Activated CD4-positive, alpha-beta T cell treated with anti-CD3 and anti-CD28 coated beads, Interleukin-2, amount 50 U/mL, for 48 hours (primary cell): ENCODE results near the gene DGCR8.

ENCODE experiments used
- DNase-seq, 2 experiments: peaks; one replicate each; pipeline ENCODE4 v3.0.0-alpha.2; 2020

DGCR8 gene

DNA sequence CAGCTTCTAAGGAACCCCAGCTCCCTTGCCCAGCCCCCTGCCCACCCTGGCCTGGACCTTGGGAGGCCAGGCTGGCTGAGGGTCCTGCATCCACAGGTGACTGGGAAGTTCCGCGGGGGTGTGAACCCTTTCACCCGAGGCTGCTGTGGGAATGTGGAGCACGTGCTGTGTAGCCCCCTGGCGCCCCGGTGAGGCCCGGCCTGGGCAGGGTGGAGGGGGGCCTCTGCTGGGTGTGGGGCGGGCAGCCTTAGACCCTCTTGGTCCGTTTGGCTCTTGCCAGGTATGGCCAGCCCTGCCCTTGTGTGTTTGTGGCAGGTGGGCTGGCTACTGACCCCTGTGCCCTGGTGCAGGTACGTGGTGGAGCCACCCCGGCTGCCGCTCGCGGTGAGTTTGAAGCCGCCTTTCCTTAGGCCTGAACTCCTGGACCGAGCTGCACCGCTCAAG lies 60.5 kb downstream of the DGCR8 start:
- no peak for DNase-seq

DNA sequence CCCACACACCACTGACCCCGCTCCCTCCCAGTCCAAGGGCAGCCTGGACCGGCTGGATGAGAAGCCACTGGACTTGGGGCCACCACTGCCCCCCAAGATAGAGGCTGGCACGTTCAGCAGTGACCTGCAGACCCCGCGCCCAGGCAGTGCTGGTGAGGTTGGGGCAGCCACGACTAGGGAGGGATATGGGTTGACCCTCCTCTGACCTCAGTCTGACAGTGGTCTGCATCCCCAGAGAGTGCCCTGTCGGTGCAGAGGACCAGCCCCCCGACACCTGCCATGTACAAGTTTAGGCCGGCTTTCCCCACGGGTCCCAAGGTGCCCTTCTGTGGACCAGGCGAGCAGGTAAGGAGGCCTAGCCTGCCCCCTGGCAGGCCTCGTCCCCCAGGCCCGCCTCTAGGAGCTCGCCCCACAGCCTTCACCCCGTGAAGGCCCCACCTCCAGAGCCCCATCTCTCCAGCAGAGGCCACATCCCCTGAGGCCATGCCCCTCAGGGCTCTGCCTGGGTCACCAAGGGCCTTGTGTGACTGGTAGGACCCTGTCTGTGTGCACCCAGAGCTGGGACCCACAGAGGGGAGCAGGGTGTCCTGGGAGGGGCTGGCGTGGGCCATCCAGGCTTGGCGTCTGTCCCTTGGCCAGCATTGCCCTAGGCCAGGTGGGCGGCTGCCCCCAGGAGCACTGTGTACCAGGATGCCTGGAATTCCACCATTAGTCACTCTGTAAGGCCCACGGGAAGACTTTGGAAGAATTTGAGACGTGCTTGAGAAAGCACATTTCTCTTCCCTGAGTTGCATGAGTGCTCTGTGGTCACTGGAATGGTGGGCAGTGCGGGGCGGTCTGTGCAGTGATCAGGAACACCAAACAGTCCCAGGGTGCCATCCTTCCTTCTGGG lies 61.4 kb downstream of the DGCR8 start:
- DNase-seq, result no peak

DNA sequence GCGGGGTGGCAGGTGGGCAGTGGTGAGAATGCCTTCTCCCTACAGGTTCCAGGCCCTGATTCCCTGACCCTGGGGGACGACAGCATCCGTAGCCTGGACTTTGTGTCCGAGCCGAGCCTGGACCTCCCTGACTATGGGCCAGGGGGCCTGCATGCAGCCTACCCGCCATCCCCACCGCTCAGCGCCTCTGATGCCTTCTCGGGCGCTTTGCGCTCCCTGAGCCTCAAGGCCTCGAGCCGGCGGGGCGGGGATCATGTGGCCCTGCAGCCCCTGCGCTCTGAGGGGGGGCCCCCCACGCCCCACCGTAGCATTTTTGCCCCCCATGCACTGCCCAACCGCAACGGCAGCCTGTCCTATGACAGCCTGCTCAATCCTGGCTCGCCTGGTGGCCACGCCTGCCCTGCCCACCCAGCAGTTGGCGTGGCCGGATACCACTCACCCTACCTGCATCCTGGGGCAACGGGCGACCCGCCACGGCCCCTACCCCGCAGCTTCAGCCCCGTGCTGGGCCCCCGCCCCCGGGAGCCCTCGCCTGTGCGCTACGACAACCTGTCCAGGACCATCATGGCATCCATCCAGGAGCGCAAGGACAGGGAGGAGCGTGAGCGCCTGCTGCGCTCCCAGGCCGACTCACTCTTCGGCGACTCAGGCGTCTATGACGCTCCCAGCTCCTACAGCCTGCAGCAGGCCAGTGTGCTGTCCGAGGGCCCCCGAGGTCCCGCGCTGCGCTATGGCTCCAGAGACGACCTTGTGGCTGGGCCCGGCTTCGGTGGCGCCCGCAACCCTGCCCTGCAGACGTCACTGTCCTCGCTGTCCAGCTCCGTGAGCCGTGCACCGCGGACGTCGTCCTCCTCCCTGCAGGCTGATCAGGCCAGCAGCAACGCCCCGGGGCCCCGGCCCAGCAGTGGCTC lies 62.9 kb downstream of the DGCR8 start:
- DNase-seq, result no peak

DNA sequence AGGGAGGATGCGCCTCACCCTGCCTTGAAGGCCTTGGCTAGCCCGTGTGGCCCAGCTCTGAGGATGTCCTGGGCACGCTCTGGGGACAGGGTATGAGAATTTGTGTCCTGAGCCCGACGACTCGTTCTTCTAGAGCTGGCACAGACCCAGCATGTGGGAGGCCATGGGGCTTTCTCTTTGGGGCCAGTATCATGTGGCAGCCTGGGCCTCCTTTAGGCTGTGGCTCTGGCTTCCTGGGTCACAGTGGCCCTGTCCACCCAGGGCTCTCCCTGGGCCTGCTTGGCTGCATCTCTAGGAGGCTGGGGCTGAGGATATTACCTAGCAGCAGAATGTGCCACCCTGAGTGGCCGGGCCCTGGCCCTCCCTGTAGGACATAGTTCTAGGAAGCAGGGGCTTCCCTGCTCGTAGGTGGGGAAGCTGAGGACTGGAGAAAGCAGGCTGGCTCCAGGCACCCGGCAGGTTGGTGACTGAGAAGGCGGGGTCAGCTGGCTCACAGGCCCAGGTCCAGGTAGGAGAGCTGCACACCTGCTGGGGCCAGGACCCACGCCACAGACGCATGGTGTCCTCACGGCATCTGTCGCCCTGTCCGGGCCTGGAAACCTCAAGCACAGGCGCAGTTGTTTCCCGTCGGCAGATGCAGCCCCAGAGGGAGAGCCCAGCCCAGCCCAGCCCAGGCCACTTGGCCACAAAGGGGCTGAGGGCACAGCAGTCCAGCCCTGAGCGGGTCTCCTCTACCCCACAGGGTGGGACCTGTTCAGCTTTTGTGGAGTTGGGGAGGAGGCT lies 64.0 kb downstream of the DGCR8 start:
- DNase-seq, result no peak

DNA sequence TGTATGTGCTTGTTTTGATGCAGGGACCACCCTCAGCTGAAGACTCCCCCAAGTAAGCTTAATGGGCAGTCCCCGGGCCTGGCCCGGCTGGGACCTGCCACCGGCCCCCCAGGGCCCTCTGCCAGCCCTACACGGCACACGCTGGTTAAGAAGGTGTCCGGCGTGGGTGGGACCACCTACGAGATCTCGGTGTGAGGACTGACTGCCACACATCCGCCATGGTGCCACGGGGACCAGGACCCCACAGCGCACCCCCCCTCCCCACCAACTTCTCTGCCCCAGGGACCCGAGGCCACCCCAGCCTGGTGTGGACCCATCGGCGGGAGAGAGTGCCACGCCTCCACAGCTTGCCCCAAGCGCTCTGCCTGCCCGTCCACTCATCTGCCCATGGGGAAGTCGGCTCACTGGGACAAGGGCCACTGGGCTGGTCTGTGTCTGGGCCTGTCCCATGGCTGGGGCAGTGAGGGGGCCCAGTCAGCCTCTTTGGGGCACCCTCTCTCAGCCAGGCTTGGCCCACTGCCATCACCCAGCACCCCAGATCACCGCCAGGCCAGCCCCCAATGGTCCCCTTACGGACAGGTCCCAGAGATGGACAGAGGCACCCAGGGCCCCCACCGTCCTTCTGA lies 65.3 kb downstream of the DGCR8 start:
- no peak for DNase-seq

DNA sequence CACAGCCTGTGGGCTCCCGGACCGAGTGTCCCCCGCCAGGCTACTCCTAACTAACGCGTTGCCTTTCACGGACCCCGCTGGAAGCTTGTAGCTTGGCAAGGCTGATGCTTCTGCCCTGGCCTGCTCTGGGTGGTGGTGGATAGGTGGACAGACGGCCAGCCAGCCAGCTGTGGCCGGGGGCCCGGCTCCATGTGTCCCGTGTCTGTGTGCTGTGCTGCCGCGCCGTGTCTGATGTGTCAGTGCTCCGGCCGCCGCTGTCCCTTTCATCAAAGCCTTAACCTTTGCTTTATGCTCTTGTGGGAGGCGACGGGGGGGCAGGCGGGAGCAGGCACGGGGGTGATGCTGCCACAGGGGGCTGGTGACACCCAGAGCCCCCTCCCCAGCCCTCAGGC lies 65.8 kb downstream of the DGCR8 start:
- DNase-seq, result no peak

DNA sequence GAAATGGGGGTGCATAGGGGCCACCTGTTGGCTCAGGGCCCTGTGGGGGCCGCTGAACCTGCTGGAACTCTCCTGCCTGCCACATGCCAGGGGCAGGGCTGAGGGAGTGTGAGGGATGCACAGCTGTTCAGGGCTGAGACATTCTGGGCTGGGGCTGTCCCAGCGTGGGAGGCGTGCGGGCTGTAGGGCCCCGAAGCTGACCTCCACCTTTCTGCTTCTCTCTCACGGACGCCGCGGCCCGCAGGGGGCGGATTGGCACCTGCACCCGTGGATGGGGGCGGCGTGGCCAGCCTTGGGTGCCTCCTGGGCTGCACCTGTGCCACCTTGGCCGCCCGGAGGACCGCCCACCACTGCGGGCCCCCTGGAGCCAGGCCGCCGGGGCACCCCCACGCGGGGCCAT lies 66.7 kb downstream of the DGCR8 start:
- DNase-seq, result no peak

DNA sequence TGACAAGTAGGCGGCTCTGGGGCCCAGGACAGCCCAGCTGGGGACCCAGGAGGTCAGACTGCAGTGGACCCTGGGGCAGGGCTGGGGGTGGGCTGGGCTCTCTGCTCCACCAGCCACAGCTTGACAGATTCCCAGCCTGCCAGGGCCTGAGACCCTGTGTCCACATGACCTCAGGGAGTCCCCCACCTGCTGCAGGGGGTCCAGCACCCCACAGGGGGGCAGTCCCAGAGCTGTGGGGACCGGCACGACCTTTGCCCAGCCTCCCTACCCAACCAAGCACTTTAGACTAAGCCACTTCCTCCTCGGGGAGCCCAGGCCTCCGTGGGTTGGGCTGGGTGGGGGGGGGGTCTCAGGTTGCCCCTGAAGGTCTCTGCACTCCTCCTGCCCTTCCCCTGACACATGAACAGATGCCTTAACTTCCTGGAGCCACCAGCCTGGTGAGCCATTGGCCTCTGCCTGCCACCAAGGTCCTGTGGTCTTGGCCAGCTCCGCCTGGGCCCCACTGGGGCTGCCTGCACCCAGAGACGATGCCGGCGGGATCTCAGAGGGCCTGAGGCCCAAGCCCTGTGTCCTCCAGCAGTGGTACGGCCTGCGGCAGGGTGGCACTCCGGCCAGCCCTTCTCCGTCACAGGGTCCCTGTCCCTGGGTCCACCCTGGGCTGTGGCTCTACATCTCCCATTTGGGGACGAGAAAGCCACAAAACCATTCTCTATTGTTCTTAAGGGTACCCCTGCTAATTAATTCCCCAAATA lies 67.4 kb downstream of the DGCR8 start:
- DNase-seq, result no peak

DNA sequence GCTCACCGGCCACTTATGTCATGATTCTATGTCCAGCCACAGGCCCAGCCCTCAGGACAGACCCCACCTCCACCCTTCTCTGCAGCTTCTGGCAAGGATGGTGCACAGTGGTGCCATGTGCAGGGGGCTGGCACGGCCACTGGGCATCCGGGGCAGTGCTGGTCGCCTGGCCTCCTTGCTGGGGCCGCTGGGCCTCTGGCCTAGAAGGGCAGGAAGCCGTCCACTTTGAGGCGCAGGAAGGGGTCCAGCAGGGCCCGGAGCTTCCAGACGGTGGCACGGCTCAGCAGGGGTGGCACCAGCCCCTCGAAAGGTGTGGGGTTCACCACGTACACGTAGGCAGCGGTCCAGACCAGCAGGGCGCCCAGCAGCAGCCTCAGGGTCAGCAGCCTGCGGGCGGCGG lies 68.4 kb downstream of the DGCR8 start:
- DNase-seq, result no peak

DNA sequence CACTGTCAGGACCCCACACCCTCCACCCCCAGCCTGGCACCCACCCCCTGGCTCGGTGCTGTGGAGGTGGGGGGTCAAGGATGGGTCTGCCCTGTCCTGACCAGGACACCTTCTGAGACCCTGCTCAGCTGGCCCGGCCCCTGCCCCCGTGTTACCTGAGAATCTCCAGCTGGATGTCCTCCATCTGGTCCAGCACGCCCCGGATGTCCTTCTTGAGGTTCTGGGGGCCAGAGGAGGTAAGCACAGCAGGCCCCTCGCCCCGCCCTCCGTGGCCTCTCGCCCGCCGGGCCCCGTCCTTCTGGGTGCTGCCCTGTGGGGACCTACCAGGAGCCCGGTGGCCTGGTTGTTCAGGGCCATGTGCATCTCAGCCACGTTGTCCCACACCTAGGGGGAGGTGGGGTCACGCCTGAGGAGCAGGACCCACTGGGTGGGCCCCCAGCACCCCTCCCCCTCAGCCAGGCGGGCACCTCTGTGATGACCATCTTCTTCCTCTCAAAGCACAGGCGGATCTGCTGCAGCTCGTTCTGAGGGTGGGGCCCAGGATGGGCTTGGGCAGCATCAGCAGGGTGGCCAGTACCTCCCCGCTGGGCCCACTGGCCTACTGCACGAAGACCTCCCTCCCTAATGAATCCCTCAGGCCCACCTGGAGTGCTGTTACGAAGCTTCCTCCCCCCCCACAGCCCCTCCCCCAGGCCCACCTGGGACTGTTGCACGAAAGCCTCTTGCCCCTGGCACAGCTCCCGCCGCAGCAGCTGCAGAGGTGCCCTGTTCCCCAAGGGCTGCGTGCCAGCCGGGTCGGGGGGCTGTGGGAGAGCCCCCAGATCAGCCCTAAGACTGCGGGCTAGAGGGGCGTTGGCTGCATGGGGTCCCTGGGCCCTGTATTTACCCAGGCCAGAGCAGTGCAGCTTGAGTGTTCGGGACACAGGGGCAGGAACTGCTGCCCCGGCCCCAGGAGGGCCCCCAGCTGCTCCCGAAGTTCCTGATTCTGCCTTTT lies 69.5 kb downstream of the DGCR8 start:
- no peak for DNase-seq

DNA sequence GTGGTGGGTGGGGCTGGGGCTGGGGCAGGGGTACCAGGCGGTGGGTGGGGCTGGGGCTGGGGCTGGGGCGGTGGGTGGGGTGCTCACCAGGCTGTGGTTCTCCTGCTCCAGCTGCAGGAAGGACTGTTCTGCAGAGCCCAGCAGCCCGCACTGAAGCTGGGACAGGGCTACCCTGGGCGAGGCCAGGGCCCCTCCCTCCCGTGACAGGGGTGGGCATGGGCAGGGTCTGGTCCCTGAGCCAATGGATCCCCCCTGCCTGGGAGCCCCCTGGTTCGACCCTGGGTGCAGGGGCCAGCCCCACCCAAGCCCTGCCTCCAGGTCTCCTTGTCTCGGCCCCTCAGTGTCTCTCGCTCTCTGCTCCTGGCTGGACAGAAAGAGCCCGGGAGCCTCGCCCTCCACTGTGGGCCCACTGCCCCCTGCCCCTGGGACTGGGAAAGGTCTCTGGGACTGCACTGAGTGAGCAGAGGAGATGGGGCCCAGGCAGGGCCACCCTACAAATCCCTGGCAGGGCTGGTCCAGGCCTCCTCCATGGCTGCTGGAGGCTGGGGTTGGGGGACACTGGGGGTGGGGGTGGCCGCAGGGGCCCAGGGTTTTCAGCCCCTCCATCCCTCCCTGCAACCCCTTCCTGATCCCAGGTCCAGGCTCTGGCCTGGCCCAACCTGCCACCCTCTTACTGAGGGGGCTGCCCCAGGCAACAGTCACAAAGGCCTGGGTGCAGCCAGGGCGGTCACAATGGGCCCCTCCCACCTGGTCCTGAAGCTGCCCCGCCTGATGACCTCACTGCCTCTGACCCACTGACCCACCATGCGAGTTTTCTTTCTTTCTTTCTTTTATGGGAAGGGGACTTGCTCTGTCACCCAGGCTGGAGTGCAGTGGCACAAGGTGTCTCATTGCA lies 70.6 kb downstream of the DGCR8 start, which contains the start of gene CCDC188:
TSS of gene CCDC188 (minus strand) at position 675 of the 895 bp plus-strand sequence. CDS start at position 606, 69 bp downstream.
- DNase-seq, result no peak

DNA sequence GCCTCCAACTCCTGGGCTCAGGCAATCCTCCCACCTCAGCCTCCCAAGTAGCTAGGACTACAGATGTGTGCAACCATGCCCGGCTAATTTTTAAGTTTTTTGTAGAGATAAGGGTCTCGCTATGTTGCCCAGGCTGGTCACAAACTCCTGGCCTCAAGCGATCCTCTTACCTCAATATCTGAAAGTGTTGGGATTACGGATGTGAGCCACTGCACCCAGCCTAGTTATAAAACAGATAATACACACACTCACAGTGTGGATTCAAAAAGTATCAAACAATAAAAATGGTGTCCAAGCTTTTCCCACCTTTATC lies 71.2 kb downstream of the DGCR8 start:
- DNase-seq, result no peak

DNA sequence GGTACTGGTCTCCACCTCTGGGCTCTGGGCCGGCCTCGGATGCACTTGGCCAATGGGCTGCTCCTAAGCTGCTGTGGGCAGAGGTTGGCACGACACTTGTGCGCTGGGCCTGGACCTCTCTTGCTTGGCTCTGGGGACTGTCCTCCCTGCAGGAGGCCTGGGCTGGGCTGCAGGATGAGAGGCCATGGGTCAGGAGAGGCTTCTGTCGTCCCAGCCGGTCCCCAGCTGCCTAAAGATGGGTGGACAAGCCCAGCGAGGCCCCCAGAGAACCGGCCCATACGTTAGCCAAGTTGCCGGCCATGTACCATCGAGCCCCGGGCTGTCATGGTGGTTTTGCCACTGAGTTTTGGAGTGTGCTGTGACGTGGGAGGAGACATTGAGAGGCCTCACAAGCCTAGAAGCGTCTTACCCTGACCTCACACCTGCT lies 72.4 kb downstream of the DGCR8 start:
- no peak for DNase-seq

DNA sequence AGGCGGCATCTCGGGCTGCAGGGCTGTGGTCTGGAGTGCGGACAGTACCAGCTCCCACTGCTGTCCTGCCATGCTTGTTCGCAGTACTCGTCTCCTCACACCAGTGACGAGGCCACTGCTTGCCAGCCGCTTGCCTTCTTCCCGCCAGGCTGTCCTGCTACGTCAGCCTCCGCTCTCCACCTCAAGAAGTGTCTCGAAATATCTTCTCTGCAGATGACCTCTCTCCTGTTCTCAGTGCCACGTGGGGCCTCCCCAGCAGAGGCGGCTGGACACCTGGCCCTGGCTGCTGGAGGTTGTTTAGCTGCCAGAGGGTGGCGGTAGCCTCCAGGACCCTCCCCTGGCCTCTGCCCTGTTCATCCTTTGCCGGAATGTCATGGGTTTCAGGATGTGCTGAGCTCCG lies 73.9 kb downstream of the DGCR8 start:
- DNase-seq, result no peak

DNA sequence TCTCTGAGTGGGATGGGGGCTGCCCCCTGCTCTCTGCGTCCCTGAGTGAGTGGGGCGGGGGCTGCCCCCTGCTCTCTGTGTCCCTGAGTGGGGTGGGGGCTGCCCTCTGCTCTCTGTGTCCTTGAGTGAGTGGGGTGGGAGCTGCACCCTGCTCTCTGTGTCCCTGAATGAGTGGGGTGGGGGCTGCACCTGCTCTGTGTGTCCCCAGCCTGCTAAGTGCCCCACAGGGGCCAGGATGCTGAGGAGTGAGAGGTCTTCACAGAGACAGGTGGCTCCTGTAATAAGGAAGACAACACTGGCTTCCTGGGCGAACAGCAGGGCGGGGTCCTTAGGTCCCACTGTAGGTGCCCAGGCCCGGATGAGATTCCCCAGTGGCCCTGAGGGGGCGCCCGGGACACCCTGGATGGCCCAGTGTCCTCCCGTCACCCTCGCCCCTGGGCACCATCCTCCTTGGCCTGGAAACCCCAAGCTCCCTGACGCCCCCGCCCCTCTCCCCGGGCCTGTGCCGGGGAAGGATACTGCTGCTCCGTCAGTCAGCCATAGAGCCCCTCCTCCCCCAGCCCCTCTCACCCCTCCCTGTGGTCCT lies 74.7 kb downstream of the DGCR8 start:
- no peak for DNase-seq

DNA sequence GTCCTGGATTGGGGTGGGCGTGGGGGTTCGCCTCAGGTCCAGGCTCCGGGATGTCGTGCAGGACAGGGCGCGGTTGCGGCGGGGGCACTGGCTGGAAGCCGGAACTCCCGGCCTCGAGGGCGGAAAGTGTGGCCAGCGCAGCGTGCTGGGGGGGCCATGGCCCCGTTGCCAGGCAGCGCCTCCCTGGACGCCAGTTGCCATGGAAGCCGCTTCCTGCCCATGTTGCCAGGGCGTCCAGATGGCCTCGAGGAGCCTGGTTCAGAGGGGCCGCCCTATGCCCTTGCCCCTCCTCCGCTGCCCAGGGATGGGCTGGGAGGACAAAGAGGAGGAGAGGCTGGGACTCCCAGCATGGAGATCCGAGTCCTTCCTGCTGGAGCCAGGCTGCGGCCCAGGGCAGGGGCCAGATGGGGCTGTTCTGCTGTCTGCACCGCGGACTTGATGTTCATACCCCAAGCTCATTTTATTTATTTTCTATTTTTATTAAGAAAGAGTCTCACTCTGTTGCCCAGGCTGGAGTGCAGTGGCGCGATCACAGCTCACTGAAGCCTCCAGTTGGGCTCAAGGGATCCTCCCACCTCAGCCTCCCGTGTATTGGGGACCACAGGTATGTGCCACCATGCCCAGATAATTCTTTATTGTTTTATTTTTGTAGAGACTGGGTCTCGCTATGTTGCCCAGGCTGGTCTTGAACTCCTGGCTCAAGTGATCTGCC lies 75.4 kb downstream of the DGCR8 start:
- DNase-seq, result peak in 1 of 2 experiments; percentile 9

DNA sequence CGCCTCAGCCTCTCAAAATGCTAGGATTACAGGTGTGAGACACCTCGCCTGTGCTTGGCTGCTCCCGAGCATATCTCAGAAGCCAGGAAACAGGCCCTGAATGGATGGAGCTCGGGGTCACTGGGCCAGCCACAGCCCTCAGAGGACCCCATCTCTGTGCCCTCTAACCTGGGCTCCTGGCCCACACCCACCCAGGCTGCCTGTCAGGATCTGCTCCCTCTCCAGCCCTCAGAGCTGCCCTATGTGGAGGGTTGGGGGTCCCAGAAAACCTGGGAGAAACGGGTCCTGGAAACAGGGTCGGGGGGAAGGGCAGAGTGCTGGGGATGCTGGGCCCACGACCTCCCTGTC lies 76.0 kb downstream of the DGCR8 start:
- DNase-seq, result no peak
